GM21360 (cell line): ENCODE results near the gene IFRD2.
"Not testable (repeated sequence)": the region's sequence is repeated elsewhere in the genome, so short reads cannot be mapped to it uniquely, and the experiment has no call there.

Source experiments
- ATAC-seq: cut with Tn5 transposase; IDR thresholded peaks from one replicate; pipeline ENCODE4 v1.9.1; 2021; ENCODE audit warnings: mild to moderate bottlenecking, moderate library complexity; ENCODE audit not compliant: unreplicated experiment

Gene IFRD2

DNA sequence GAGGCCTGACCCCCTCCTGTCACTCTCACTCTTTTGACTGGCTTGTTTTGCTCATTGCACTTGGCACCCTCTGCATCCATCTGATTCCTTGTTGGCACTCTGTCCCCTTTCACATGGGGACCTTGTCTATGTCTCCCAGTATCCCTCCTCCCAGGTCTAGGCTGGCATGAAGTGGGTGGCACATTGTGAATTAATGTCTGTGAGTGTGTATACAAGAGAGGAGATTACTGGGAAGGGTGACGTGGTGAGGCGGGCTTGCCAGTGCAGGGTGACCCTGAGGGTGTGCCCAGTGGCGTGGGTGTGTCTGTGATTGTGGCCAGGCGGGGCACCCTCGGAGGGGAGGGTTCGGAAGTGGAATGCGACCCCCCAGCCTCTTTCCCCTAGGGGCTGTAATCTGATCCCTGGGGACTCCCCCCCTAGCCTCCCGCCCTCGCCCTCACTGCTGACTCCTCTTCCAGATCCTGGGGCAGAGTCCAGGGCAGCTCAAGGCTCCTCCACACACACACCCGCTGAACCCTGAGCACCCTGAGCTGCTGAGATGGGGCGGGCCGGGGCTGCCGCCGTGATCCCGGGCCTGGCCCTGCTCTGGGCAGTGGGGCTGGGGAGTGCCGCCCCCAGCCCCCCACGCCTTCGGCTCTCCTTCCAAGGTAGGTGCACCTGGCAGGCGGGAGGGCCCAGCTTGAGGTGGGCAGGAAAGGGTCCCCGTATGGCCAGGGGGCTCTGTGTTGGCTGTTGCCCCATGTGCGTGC lies 23.4 kb downstream of the IFRD2 start, which contains the start of gene SEMA3B:
Gene SEMA3B (plus strand): TSS at position 445 of the 749 bp plus-strand sequence. CDS start 94 bp downstream, at position 539.
- ATAC-seq: no peak

DNA sequence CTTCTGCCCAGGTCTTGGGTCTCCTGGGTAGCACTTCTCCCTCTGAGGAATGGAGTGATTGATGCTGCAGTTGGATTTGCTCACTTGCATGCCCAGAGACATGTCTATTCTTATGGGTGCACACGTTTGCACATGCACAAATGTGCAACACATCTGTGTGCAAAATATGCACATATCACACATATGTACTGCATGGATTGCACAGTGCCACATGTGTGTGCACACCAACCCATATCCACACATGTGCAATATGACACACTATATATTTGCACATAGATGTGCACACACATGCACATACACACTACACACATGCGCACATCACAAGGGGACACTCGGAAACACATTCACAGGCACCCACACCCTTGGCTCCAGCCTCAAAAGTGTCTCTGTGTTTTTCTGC lies 24.0 kb downstream of the IFRD2 start:
- no peak for ATAC-seq

DNA sequence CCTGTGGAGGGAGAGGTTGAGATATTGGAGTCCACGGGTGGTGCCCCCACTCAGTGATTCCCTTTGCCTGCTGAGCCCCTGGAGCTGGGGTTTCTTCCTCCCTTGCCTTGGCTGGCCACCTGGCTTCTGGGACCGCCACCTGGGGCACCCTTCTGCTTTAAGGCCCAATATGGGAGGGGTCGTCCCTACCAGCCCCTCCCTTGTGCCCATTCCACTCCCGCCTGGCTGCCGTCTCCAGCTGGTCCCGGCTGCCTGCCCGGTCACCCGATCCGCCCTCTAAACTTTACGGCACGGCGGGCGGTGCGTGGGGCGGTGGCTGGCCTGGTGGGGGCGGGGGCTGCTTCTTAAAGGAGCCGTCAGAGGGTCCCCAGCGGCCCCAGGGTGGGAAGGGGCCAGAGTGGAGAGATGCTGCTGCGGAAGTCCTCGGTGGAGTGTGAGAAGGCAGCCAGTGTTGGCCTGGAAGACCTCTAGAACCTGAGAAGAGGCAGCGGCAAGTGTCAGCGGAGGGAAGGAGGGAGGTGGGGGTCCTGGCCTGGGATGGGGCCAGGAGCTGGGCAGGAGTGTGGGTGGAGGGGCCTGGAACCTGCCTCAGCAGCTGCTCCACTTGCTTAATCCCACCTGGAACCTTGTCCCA lies 24.8 kb downstream of the IFRD2 start:
- no peak for ATAC-seq

DNA sequence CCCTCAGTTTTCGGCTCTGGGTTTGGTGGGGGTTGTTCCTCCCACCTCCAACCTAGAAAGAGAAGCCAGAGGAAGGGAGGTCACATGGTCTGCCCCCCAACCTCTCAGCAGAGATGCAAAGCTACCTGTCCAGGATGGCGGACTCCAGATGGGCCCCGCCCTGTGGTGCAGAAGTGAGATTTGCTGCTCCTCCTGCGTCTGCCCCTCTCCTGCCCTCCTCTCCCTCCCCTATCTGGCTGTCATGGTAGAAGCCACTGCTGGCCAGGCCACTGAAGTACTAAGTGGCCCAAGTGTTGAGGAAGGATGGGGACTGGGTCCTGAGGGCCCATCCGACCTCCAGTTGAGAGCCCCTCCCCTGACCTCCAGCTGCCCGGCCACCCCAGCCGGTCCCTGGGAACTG lies 25.4 kb downstream of the IFRD2 start:
- no peak for ATAC-seq

DNA sequence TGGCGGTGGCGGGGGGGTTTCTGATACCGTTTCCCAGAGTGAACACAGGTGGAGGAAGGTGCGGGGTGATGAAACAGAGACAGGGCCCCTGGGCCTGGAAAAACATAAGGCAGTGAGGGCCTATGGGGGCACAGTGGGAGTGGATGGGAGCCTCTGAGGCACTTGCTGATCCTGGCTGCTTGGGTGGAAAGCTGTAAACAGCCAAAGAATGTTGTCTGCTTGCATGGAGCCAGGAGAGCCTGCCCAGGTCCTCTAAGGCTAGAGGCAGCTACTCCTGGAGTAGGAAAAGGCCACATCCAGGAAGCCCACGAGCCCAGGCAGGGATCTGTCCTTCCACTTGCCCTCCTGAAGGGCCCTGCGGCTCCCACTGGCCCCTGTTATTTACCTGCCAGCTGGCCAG lies 26.2 kb downstream of the IFRD2 start:
- ATAC-seq: no peak

DNA sequence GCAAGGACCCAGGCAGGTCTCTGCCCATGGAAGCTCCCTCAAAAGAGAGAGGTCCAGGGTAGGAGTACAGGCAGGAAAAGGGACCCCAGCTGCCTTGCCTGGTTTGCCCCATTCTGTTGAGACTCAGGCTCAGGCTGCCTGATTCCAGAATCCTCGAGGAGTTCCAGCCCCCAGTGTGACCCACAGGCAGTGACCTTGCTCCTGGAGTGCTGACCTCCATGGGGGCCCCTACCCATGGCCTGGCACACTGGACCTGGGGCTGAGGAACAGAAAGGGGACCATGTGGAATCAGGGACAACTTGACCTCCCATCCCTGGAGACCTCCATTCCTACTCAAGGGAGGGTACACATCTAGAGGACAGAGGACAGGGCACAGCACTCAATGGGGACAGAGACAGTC lies 26.7 kb downstream of the IFRD2 start:
- no peak for ATAC-seq

DNA sequence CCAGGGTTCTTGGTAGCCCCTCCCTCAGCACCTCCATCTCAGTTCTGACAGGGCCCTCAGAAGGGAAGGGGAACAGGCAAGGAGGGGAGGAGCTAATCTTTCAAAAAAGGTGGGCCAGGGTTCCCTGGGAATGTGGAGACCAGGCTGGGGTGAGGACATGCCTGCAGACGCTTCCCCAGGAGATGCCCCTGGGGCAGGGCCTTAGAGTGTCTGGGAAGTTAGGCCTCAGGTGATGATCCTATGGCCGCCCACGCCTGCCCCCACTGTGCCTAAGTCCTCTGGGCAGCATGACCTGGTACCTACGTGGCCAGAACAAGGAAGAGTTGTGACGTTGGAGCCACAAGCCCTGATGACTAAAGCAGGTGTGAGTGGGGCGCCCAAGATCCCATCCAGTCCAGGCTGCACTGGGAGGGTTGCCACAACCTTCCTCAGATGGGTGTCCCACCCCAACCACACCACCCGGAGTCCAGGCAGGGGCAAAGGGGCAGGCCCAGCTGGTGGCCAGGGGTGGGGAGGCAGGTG lies 27.2 kb downstream of the IFRD2 start:
- no peak for ATAC-seq

DNA sequence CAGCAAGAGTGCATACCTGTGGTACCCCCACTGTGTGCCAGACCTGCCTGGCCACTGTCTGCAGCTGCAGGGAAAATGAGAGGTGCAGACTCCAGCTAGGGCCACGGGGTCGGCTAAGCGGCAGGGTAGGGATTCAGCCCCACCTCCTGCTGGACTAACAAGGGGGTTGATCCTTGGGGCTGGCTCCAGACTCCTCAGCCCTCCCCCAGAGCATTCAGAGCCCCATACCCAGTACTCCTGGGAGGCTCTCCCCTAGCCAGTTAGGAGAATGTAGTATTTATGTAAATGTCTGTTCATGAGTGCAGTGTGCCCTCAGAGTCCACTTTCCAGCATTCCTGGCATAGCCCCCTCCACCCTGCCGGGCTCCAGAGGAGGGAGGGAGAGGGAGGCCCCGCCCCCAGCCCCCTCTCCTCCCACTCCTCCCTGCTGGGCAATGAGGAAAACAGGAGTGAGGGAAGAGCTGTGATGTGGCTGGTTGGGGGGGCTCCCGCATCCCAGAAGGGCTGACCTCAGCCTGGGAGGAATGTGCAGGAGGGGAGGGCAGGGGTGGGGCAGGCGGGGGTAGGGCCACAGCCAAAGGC lies 27.8 kb downstream of the IFRD2 start:
- no peak for ATAC-seq

DNA sequence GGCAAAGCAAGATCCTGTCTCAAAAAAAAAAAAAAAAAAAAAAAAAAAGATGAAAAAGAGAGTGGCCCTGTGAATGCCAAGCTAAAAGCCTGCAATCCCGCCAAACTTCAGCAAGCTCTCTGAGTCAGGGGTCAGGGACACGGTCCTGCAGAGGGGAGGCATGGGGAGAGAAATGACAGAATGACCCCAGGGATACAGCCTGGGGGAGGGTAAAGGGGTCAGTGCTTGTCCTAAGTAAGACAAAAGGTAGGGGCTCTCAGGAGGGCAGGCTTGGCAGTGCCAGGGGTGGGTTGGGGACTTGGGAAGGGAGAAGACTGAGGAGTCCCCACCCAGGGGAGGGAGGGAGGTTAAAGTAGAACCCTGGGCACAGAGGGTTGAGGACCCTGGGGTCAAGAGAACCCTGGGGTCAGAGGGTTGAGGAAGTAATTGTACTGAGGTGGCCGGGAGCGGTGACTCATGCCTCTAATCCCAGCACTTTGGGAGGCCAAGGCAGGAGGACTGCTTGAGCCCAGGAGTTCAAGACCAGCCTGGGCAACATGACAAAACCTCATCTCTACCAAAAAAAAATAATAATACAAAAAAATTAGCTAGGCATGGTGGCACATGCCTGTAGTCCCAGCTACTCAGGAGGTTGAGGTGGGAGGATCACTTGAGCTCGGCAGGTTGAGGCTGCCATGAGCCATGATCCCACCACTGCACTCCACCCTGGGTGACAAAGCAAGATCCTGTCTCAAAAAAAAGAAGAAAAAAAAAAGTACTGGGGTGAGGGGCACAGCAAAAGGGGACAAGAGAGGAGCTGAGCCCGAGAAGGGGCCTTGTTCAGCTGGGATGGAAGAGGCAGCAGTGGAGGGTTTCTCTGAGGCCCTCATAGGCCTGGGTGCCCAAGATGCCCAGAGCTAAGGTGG lies 28.5 kb downstream of the IFRD2 start:
- no peak for ATAC-seq

DNA sequence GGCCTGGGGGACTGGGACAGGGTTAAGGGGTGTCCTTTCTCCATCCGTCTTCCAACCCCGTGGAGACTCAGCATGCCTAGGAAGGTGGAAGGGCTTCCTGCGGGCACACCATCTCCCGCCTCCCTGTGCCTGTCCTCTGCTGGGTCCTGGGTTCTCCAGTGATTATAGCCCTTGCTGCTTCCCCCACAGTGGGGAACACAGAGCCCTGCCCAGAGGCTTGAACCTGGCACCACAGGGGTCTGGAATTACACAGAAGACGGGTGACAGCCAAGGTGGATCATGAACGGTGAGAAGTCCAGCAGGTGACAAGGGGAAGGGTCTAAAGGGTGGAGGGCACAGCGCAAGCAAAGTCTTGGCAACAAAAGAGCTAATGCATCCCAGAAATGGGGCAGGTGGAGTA lies 29.5 kb downstream of the IFRD2 start:
- ATAC-seq: no peak

DNA sequence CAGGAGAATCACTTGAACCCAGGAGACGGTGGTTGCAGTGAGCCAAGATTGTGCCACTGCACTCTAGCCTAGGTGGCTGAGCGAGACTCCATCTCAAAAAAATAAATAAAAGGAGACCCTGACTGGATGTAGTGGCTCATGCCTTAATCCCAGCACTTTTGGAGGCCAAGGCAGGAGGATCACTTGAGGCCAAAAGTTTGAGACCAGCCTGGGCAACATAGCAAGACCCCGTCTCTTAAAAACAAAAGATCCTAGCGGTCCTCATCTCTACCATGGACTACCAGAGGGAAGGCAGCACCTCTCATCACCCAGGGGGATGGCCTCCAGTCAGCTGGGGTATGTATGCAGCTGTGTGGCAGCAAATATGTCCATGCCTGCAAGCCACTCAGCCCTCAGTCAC lies 30.0 kb downstream of the IFRD2 start:
- ATAC-seq: not testable (repeated sequence)

DNA sequence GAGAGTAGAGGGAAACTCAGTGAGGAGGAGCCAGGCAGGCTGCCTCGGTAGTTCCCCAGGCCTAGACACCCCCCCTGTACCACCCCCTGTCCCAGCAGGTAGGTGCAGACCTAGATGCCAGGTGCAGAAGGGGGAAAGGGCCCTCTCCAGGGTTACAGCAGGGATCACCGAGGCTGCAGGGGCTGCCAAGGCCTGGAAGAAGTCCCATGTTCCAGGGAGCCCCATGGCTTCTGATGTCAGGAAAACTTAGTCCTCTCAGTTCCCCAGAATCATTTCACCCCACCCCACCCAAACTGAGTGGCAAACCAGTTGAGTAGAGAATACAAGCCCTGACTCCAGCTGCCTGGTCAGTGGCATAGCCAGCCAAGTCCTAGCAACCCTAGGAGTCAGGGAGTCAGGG lies 30.7 kb downstream of the IFRD2 start:
- no peak for ATAC-seq

DNA sequence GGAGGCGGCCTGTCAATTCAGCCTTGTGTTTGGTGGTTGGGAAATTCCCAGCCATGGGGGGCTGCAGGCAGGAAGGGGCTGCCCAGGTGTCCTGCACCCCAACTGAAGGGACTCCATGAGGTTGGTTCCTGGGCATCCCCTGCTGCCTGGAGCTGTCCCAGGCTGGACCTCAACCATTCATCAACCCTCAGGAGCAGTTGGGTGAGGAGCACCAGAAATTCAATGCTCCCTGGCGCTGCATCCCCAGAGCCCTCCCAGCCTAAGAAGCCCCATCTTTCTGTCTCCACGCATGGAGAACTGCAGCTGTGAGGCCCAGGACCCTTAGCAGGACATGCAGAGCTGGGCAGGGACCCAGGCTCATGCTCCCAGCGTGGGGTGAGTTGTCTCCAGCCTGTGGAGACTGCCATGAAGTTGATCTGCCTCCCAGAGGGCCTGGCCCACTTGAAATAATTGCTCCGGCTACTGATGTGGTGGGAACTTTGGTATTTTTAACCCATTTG lies 31.2 kb downstream of the IFRD2 start:
- ATAC-seq: no peak

DNA sequence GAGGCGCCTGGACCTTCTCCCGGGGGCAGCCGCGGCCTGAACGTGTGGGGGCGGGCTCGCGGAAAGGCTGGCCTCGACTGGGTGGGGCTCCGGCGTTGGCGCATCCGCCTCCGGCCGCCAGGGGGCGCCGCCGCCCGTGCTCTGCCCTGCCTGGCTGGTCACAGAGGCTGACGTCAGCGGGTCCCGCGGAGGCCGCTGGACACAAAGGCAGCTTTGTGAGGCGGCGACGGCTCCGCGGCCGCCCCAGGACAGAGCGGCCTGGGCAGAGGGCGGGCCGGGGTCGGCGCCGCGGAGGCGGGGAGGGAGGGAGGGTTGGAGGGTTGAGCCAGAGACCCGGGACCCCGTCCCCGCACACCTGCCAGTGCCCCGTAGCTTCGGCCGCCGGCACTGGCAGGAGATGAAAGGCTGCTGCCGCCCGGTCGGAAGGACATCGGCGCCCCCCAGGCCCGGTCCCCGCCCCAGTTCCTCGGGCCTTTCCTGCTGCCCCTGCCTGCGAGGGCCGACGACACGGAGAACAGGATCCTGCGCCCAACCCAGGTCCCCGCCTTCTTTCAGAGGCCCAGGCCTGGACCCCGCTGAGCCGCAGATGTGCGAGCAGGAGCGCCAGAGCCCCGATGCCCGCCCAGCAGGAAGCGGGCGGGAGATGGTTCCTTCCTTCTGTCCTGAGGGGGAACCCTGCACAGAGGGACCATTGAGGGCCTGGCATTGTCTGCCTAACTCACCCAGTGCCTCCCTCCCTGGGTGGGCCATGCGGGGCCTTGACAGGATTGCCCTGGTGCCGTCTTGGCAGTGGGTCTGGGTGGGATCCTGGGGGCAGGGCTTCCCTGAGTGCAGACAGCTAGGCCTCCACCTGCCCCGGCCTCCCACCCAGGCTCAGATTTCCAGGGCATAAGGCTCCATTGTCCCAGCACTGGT lies 31.9 kb downstream of the IFRD2 start:
- no peak for ATAC-seq

DNA sequence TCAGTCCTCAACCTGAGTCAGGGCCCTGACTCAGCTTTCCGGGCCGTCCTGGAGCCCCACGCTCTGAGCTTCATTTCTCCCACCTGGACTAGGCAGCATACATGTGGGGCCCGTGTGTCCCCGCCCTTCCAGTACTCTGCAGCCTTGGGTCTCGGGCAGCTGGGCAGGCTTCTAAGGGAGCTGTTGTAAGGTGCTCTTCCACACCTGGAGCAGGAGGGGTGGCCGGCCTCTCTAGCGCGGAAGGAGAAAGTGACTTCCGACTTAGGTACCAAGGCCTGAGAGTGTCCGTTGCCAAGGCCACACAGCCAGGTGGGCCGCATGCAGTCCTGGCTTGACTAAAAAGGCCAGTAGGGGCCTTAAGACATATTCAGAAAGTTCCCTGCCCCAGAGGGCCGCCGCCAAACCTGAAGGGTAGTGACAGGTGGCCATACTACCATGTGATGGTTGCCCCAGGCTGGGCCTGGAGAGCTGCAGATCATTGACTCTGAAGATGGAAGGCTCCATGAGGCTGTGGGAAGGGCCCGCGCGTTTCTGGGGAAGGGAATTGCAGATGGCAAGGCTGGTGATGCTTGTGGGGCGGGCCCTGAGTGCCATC lies 32.7 kb downstream of the IFRD2 start:
- ATAC-seq: no peak

DNA sequence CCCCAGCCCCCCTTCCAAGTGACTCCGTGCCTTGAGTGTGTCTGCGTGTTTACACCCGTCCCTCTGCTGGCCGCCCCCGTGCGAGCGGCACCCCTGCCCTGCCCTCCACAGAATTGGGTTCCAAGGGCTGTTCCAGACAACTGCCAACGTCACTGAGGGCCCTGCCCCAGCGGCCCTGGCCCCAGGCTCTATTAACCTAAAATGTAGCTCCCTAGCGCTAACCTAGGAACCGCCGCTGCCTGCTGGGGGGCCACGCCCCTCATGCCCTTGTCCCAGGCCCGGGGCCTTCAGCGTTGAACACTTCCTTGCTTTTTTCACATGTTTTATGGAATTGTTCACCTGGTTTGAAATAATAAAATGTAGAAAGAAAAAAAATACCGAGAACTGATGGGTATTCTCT lies 33.2 kb downstream of the IFRD2 start:
- ATAC-seq: no peak

DNA sequence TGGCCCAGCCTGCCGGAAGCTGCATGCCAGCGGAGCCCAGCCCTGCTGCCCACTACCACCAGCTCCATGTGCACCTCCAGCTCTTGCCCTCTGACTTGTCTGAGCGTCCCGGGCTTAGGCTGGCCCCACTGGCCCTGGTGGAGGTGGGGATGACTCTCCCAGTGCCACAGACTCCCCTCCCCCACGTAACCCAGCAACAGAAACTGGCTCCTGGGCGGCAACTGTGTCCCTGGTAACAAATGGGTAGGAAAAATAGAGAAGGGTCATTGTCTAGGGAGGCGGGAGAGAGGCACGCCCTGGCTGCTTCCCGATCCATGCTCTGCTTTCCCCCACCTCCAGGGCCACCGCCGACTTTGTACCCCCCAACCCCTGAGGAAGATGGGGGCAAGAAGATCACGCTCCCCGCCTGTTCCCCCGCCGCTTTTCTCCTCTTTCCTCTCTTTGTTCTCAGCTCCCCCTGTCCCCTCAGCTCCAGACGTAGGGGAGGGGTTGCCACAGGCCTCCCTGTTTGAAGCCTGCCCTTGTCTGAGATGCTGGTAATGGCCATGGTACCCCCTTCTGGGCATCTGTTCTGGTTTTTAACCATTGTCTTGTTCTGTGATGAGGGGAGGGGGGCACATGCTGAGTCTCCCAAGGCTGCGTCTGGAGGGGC lies 34.1 kb downstream of the IFRD2 start:
- no peak for ATAC-seq

DNA sequence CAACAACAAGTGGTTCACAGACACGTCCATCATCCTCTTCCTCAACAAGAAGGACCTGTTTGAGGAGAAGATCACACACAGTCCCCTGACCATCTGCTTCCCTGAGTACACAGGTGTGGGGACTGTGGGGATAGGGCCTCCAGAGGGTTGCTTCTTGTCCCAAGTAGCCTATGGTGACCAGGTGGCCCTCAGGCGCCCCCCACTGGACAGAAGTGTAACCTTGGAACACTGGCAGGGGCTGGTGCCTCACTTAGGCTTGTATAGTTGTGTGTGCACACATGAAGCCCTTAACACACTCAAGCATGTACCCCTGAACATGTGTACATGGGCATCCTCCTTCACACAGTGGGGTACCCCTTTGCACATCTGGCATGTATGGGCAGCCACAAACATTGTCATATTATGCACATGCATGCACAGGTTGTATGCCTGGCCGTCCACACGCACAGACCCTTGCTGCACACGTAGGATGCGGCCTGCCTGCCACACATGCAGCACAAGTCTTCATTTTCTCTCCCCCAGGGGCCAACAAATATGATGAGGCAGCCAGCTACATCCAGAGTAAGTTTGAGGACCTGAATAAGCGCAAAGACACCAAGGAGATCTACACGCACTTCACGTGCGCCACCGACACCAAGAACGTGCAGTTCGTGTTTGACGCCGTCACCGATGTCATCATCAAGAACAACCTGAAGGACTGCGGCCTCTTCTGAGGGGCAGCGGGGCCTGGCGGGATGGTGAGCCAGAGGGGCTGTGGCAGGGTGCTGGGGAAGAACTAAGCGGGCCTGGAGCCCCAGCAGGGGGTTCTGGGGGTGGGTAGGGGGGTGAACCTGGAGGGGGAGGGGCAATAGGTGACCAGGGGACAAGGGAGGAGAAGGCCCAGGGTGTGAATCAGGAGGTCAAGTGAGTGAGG lies 35.0 kb downstream of the IFRD2 start:
- no peak for ATAC-seq
